Kasumi-1 (cell line): ENCODE results near the gene CDK9.
"Not testable (repeated sequence)": the region's sequence is repeated elsewhere in the genome, so short reads cannot be mapped to it uniquely, and the experiment has no call there.

Experiments used
- DNase-seq, 2 experiments: peaks; one replicate each; lab custom pipeline; 2025; lab: John Stamatoyannopoulos, UW

The CDK9 gene

DNA sequence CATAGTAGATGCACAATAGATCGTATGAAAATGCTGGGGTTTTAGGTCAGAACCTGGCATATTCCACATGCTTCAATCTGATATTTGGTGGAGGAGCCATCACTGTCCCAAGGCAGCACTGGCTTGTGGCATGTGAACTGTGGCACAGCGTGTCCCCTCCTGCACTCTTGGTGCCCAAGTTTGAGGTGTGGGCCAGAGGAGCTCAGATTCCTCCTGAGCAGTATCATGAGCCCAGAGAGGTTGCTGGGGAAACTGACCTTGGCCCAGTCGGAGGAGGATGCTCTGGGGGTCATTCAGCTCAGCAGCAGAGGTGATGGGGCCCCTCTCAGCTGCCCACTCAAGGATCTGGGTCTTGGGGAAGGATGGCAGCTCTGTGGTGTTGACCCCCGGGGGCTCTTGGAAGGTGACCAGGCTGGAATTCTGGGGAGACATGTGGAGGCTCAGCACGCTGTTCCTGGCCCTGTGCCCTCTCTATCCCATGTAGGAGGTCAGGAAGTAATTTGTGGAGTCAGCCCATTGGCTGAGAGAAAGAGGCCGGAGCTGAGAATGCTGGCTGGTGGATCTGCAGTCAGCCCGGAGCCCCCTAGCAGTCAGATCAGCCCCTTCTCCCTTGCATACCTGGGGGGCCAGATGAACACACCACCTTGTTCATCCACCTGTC lies 40.5 kb downstream of the CDK9 start:
- DNase-seq = no peak

DNA sequence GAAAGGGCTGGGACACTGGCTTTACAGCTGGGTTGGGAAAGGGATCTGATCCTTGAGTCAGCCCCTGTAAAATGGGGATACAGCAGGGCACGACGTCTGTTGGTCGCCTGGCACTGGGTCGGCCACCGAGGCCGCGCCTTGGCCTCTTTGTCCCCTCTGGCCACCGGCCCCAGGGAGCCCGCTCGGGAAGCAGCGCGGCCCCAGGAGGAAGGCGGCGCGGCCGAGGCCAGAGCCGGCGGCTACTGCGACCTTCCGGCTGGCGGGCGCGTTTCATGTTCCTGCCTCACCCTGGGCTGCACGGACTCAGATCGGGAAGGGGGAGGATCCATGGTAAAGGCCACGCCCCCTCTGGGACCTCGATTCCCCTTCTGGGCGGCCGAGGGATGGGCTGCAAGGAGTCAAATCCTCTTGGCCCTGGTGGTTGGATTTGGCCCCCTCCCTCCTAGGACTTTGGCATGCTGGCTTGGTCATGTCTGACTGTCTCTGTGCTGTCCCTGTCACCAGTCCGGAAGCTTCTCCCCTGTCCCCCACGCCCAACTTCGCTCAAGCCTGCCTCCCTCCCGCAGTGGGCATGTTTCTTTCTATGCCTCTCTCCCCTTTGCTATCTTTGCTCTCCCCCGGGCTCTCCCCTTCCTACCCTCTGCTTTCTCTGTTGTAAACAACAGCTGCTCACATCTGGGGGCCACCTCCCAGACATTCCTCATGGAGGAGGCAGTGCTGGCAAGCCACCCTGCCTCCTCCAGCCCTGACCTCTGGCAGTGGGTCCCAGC lies 42.6 kb downstream of the CDK9 start:
- no peak for DNase-seq

DNA sequence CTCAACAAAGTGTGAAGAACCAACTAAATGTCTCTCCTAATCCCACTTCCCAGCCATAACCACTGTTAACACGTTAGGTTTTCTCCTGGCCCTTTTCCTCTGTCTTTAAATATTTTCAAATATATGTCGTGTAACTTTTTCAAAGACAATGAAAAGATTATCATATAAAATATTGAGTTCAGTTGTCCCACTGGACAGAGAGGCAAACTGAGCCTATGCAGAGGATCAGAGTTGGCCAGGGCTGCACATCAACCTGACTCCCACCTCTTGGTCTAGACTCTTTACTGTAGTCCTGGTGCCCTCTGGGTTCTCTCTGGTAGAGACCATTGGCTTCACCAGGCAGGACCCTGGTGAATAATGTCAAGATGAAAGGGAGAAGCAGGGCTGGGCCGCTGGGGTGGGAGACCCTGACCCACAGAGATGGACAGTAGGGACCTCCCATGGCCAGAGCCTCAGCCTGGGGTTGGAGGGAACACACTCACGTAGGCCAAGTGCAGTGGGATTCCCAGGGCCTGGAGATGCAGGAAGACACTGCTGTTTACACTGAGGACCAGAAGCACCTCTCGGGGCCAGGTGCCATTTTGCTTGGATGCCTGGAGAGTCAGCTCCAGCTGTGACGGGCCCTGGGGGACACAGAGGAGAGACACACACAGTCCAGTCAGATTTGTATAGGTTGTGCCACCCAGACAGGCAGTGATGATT lies 43.5 kb downstream of the CDK9 start:
- DNase-seq = no peak

DNA sequence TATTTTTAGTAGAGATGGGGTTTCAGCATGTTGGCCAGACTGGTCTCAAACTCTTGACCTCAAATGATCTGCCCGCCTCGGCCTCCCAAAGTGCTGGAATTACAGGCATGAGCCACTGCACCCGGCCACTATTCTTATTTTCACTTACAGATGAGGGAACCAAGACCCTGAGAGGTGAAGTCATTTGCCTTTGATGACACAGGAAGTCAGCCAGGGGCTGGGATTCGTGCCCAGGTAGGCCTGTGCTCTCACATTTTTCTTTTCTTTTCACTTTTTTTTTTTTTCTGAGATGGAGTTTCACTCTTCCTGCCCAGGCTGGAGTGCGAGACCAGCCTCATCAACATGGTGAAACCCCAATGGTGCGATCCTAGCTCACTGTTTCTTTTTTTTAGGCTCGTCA lies 46.4 kb downstream of the CDK9 start:
- DNase-seq = no peak

DNA sequence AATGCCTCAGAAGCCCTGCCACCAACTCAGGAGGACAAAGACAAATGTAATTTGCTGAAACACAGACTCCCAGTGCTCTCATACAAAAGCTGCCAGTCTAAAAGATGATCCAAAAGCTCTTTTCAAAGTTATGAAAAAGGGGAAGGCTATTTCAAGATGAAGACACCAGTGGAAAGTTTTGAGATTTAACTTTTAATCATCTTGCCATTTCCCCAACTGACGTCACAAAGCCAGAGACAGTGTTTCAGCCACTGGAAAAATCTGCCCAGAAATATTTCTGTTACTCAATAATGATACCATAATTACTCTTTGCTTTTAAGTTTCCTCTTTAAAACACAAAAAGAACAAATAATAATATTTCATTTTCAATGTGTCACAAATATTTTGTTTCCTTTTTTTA lies 47.7 kb downstream of the CDK9 start:
- no peak for DNase-seq

DNA sequence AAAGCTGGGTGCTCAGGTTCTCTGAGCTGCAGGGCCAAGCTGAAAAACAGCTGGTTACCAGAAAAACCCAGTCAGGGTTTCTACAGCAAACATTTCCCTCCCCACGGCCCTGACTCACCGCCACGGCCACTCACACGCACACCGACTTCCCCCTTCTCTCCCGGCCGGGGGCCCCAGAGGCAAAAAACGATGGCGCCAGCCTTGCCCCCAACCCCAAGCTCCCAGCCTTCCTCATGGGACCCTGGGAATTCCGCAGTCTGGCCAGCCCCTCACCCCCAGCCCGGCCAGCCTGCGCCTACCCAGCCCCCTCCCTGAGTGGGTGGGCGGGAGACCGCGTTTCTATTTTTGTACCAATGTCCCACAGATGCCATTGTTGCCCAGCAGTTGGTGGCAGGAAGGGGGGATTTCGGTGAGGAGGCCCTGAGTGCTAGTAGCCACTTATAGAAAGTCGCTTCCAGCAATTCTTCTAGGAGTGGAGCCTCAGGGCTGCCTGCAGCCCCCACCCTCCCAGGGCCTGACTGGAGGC lies 50.2 kb downstream of the CDK9 start:
- DNase-seq = peak; percentile 40 to 53

DNA sequence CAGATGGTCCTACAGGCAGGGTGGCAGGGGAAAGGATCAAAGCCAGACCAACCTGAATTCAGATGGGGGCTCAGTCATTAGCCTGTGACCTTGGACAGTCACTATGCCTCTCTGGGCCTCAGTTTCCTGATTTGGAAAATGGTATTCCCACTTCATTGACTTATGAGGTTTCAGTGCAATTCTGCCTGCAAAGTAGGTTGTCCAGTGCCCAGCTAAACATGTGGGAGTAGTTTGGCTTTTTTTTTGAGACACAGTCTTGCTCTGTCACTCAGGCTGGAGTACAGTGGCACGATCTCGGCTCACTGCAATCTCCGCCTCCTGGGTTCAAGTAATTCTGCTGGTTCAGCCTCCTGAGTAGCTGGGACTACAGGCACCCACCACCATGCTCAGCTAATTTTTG lies 50.7 kb downstream of the CDK9 start:
- DNase-seq = not testable (repeated sequence)

DNA sequence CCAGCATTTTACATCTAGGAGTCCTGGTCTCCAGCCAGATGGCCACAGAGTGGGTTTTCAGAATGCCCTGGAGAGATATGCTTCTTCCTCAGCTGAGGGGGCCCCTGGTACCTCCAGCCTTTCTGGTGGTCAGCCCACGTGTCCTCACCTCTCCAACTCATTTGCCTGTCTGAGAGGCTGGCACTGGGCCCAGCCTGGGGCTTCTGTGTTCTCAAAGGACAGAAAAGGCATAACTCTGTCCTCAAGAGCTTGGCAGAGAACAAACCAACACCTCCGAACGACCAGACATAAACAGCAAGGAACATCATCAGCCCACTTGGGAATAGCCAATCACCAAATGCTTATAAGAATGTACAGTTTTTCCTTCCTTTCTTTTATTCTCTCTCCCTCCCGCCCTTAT lies 51.5 kb downstream of the CDK9 start:
- no peak for DNase-seq

DNA sequence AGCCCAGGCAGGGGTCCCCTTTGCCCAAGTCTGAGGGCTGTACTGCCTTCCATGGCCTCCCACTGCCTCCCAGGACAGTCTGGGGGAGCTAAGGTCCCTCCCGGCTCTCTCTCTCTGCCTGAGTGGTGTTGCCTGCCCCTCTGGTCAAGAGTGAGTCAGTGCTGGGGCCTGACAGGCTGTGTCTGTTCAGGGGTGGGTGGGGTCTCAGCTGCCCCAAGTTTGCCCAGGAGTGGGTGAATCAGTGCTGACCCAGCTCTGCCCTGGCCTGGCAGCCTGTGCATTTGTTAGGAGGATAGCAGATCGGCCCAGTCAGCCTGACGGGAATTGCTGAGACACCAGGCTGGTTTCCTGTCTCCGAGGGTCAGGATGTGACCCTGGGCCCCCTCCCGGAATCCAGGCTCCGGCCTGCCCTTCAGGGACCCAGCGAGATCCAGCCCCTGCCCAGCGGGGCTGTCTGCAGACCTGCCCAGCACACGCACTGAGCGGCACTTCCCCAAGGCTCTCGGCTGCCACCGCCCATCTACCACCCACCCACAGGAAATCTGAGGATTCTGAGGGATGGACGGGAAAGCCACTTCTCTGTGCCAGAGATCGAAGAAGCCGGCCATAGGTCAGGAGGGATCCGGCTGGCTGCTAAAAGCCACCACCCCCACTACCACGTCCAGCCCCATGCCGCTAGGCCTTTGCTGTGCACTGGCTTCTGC lies 52.7 kb downstream of the CDK9 start:
- no peak for DNase-seq
